Erythroblast (primary cell): ENCODE data around the gene CIAO1.

Experiments used
- GATA1 ChIP-seq: IDR thresholded peaks from 2 replicates; pipeline ENCODE4 v1.6.1; 2011; ENCODE audit warnings: low read depth, mild to moderate bottlenecking, control low read depth, low read length, moderate library complexity
- POLR2A ChIP-seq: IDR thresholded peaks from 2 replicates; pipeline ENCODE4 v1.6.1; 2011; ENCODE audit warnings: mild to moderate bottlenecking, low read length

DNA sequence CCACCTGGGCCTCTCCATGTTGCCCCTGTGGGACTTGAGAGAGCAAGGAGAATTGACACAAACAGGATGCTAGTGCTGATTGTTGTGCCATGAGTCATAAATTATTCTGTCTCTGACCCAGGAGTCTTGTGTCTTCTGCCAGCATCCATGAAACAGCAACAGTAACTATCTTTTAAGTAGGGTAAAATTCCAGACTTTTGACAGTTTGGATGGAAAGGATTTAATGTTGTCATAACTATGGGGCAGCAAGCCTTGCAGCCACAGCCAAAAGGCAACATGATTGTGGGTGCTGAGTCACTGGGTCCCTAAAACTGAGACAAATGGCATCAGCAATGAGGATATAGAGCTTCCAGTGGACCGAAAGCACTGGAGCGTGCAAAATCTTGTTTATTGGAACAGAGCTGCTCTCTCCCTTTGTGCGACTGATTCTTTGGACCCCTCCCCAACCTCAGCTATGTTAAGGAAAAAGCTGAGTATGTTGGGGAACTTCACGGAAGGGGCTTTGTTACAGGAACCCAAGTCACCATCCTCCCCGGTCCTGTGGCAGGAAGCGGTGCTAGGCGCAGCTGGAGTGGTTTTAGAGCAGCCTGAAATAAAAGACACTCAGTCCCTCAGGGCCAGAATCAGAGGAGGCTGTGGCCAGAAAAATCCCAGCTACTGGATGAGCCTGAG is 49.5 kb downstream of the CIAO1 start:
- TF ChIP-seq POLR2A = no peak
- no peak for TF ChIP-seq GATA1
